Right atrium auricular region (tissue), 2 donors: ENCODE measurements around the gene PAK1IP1. TPM values are rescaled to one million over a fixed set of nuclear protein-coding genes. Genes with fewer than 3 reads are reported as not detected.
"Not testable (repeated sequence)": the region's sequence is repeated elsewhere in the genome, so short reads cannot be mapped to it uniquely, and the experiment has no call there.

Source experiments
- DNase-seq: peaks from one replicate; pipeline ENCODE4 v3.0.0-alpha.2; 2019; ENCODE audit warnings: low spot score
- H3K27ac ChIP-seq, 2 donors: fragments of 200-600 bp; sonication (generic); 1 replicate in 1 of 2; 2 replicates in 1 of 2; pipeline ENCODE4 v1.5.1; 2016 to 2019
- H3K27me3 ChIP-seq, 2 donors: fragments of 200-600 bp; sonication (generic); one replicate each; pipeline versions ENCODE4 v1.5.1 to v1.6.0; 2017 to 2019
- H3K36me3 ChIP-seq: fragments of 200-600 bp; sonication (generic); one replicate; pipeline ENCODE4 v1.5.1; 2016
- H3K4me1 ChIP-seq, 2 donors: fragments of 200-600 bp; sonication (generic); one replicate each; pipeline versions ENCODE4 v1.5.1 to v1.6.0; 2017 to 2019
- H3K4me3 ChIP-seq, 2 donors: fragments of 200-600 bp; sonication (generic); 1 replicate in 1 of 2; 2 replicates in 1 of 2; pipeline ENCODE4 v1.5.1; 2017 to 2019; ENCODE audit warnings: mild to moderate bottlenecking in 1 of 2, moderate library complexity in 1 of 2
- H3K9me3 ChIP-seq, 2 donors: fragments of 200-600 bp; sonication (generic); one replicate each; pipeline ENCODE4 v1.5.1; 2019
- CTCF ChIP-seq, 2 donors: fragments of 200-600 bp; sonication (generic); IDR thresholded peaks; one replicate each; pipeline ENCODE4 v1.5.1; 2019; ENCODE audit warnings: antibody characterized with exemption in 2 of 2
- total RNA-seq, 2 donors: library from RNA; depleted of rRNA; stranded (reverse); fragments of >200 nt; gene quantifications; one replicate each; pipeline ENCODE4 v1.1.0, GENCODE V29; 2016

PAK1IP1 gene
- total RNA-seq, 2 donors from 2014 or later = 9.0 to 10.4 TPM

GRCh38 chr6:10713962-10714361 lies 19.2 kb downstream of the PAK1IP1 start:
- no peaks in the 10 kb centered on the region for H3K27me3 ChIP-seq
- no peak for TF ChIP-seq CTCF (IDR thresholded peaks at IDR 0.05)
- no peak for DNase-seq
- H3K27ac ChIP-seq = no peak overlapping the region
- no peaks in the 10 kb centered on the region for H3K4me1 ChIP-seq
- H3K9me3 ChIP-seq = no peaks in the 10 kb centered on the region
- H3K36me3 ChIP-seq = peaks cover 3% of the 10 kb centered on the region
- H3K4me3 ChIP-seq = no peak overlapping the region

GRCh38 chr6:10719296-10719963 lies 24.7 kb downstream of the PAK1IP1 start:
- H3K36me3 ChIP-seq = no peaks in the 10 kb centered on the region
- no peak for TF ChIP-seq CTCF (IDR thresholded peaks at IDR 0.05)
- DNase-seq = no peak
- H3K27ac ChIP-seq = peak overlapping the region; percentile 77 to 84
- H3K9me3 ChIP-seq = no peaks in the 10 kb centered on the region
- no peaks in the 10 kb centered on the region for H3K27me3 ChIP-seq
- H3K4me3 ChIP-seq = peak overlapping the region; percentile 42 to 67
- H3K4me1 ChIP-seq = peaks cover 0 to 25% of the 10 kb centered on the region in 2 donors

GRCh38 chr6:10719964-10720264 lies 25.1 kb downstream of the PAK1IP1 start:
- no peak for DNase-seq
- Histone ChIP-seq H3K27me3 (no peaks in the 10 kb centered on the region), H3K9me3 (no peaks in the 10 kb centered on the region), H3K4me3 (peak overlapping the region; percentile 42 to 67), H3K4me1 (peaks cover 0 to 30% of the 10 kb centered on the region in 2 donors), H3K36me3 (no peaks in the 10 kb centered on the region), H3K27ac (peak overlapping the region; percentile 77 to 84)
- TF ChIP-seq CTCF (IDR thresholded peaks at IDR 0.05) = no peak

- no peak for TF ChIP-seq CTCF (IDR thresholded peaks at IDR 0.05)
- DNase-seq = no peak
- H3K4me1 ChIP-seq = peaks cover 0 to 35% of the 10 kb centered on the region in 2 donors
- H3K4me3 ChIP-seq = peak overlapping the region; percentile 42 to 67
- peak overlapping the region; percentile 77 to 84 for H3K27ac ChIP-seq
- no peaks in the 10 kb centered on the region for H3K27me3 ChIP-seq
- H3K36me3 ChIP-seq = no peaks in the 10 kb centered on the region
- H3K9me3 ChIP-seq = no peaks in the 10 kb centered on the region
Measured at GRCh38 chr6:10720265-10720959, 25.6 kb downstream of the PAK1IP1 start.

- H3K27me3 ChIP-seq, H3K36me3 ChIP-seq, H3K9me3 ChIP-seq, DNase-seq: not testable (repeated sequence)
- peak overlapping the region; percentile 42 to 67 for H3K4me3 ChIP-seq
- H3K4me1 ChIP-seq = peaks cover 0 to 36% of the 10 kb centered on the region in 2 donors
- peak overlapping the region; percentile 77 to 84 for H3K27ac ChIP-seq
Measured at GRCh38 chr6:10720960-10721849, 26.4 kb downstream of the PAK1IP1 start.
